HCT116 (cell line): Measurements from ENCODE around the gene C20orf204. TPM values are rescaled to one million over a fixed set of nuclear protein-coding genes. Genes with fewer than 3 reads are reported as not detected.

Source experiments
- ATAC-seq: fragments of 200-7000 bp; cut with Tn5 transposase; 2 replicates; pipeline ENCODE4 v1.9.1; 2020; ENCODE audit warnings: mild to moderate bottlenecking, moderate library complexity
- BruUV-seq: library from RNA; stranded (reverse); fragments of 400-500 nt; replicated peaks from 2 replicates; lab custom pipeline; 2021; lab: Mats Ljungman, UMichigan
- CTCF ChIA-PET: fragments of 300-600 bp; sonication (Branson Sonifier 250); formaldehyde crosslinking; loops from one replicate; lab custom pipeline; 2021; ENCODE audit warnings: antibody characterized with exemption; lab: Charles Lee
- POLR2A ChIA-PET: fragments of 300-600, 350-600 bp; sonication (Branson Sonifier 250); formaldehyde crosslinking; loops from one replicate; lab custom pipeline; 2021; ENCODE audit warnings: antibody characterized with exemption; lab: Charles Lee
- RAD21 ChIA-PET, 2 experiments: fragments of 300-600 bp; sonication (Branson Sonifier 250); formaldehyde crosslinking; loops; one replicate each; lab custom pipeline; 2023; ENCODE audit warnings: low total read pairs in 2 of 2; ENCODE audit not compliant: uncharacterized antibody in 2 of 2, unreplicated experiment in 2 of 2, low non-redundant PET in 1 of 2; lab: Charles Lee
- DNase-seq: peaks from one replicate; pipeline ENCODE4 v3.0.0-alpha.2; 2010; ENCODE audit warnings: low read depth, low spot score
- H2AFZ ChIP-seq: fragments of 200-600 bp; shearing (Covaris generic), sonication (generic); 2 replicates; pipeline ENCODE4 v1.6.1; 2017; ENCODE audit warnings: low read depth, mixed run types, mixed read lengths, antibody characterized with exemption, low read length; ENCODE audit not compliant: poor library complexity, severe bottlenecking
- H3K27ac ChIP-seq: 2 replicates; pipeline ENCODE4 v1.5.1; 2012; ENCODE audit warnings: low read depth, low read length
- H3K27me3 ChIP-seq: fragments of 200-600 bp; sonication (generic); 2 replicates; pipeline ENCODE4 v1.6.1; 2016; ENCODE audit warnings: mixed run types, low read length, mixed read lengths; ENCODE audit not compliant: insufficient read depth
- H3K36me3 ChIP-seq, 2 experiments: fragments of 200-500 bp in 1 of 2; fragments of 200-600 bp in 1 of 2; sonication (Bioruptor generic) in 1 of 2; sonication (generic) in 1 of 2; 2 replicates each; pipeline versions ENCODE4 v1.5.1 to v1.6.1; 2014 to 2016; ENCODE audit warnings: low read length in 2 of 2, inconsistent platforms in 1 of 2, mixed read lengths in 1 of 2, mixed run types in 1 of 2; ENCODE audit not compliant: insufficient read depth in 2 of 2, control insufficient read depth in 1 of 2
- H3K4me1 ChIP-seq, 2 experiments: fragments of 200-600 bp in 1 of 2; sonication (generic) in 1 of 2; 2 replicates each; pipeline versions ENCODE4 v1.5.1 to v1.6.1; 2012 to 2017; ENCODE audit warnings: low read length in 2 of 2, inconsistent platforms in 1 of 2, mild to moderate bottlenecking in 1 of 2, mixed read lengths in 1 of 2, mixed run types in 1 of 2, moderate library complexity in 1 of 2; ENCODE audit not compliant: insufficient read depth in 2 of 2, control insufficient read depth in 1 of 2
- H3K4me2 ChIP-seq: fragments of 200-600 bp; sonication (generic); 2 replicates; pipeline ENCODE4 v1.6.1; 2017; ENCODE audit warnings: mixed run types, low read length, mixed read lengths
- H3K4me3 ChIP-seq, 2 experiments: fragments of 200-600 bp in 1 of 2; sonication (generic) in 1 of 2; replicated peaks in 1 of 2; 2 replicates each; pipeline ENCODE4 v1.5.1; 2011 to 2016; ENCODE audit warnings: low read length in 2 of 2, control low read depth in 1 of 2, low read depth in 1 of 2, mild to moderate bottlenecking in 1 of 2, mixed read lengths in 1 of 2, mixed run types in 1 of 2
- H3K79me2 ChIP-seq: fragments of 200-600 bp; sonication (generic); 2 replicates; pipeline ENCODE4 v1.6.1; 2017; ENCODE audit warnings: mild to moderate bottlenecking, mixed run types, low read length, moderate library complexity, mixed read lengths; ENCODE audit not compliant: insufficient read depth
- H3K9ac ChIP-seq: fragments of 200-600 bp; sonication (generic); 2 replicates; pipeline ENCODE4 v1.6.1; 2016; ENCODE audit warnings: low read length, mixed read lengths
- H3K9me2 ChIP-seq: fragments of 200-600 bp; sonication (generic), shearing (Covaris generic); 2 replicates; pipeline ENCODE4 v1.6.1; 2017; ENCODE audit warnings: mixed run types, mild to moderate bottlenecking, moderate library complexity; ENCODE audit not compliant: insufficient read depth
- H3K9me3 ChIP-seq, 2 experiments: fragments of 200-500 bp in 1 of 2; fragments of 200-600 bp in 1 of 2; sonication (Bioruptor generic) in 1 of 2; sonication (generic) in 1 of 2; 2 replicates each; pipeline ENCODE4 v1.6.1; 2014 to 2017; ENCODE audit warnings: low read length in 2 of 2, mixed read lengths in 2 of 2, inconsistent platforms in 1 of 2, low read depth in 1 of 2, mild to moderate bottlenecking in 1 of 2, mixed run types in 1 of 2, moderate library complexity in 1 of 2; ENCODE audit not compliant: control insufficient read depth in 1 of 2, insufficient read depth in 1 of 2
- H4K20me1 ChIP-seq: fragments of 200-600 bp; sonication (generic), shearing (Covaris generic); 2 replicates; pipeline ENCODE4 v1.6.1; 2017; ENCODE audit warnings: mixed run types, mild to moderate bottlenecking, moderate library complexity; ENCODE audit not compliant: insufficient read depth
- CEBPB ChIP-seq: IDR thresholded peaks from 2 replicates; pipeline ENCODE4 v1.6.1; 2012; ENCODE audit warnings: low read depth
- ELF1 ChIP-seq: IDR thresholded peaks from 2 replicates; pipeline ENCODE4 v1.6.1; 2012; ENCODE audit warnings: low read depth, borderline replicate concordance
- EZH2 ChIP-seq: fragments of 200-600 bp; sonication (generic); IDR thresholded peaks from 2 replicates; pipeline ENCODE4 v1.6.1; 2017; ENCODE audit warnings: antibody characterized with exemption, mixed run types
- EZH2phosphoT487 ChIP-seq: fragments of 200-600 bp; IDR thresholded peaks from 2 replicates; pipeline ENCODE4 v1.6.1; 2018; ENCODE audit warnings: antibody characterized with exemption, borderline replicate concordance
- FOSL1 ChIP-seq: IDR thresholded peaks from 2 replicates; pipeline ENCODE4 v1.6.1; 2012; ENCODE audit warnings: low read depth
- JUND ChIP-seq: IDR thresholded peaks from 2 replicates; pipeline ENCODE4 v1.6.1; 2012
- MAX ChIP-seq: IDR thresholded peaks from 2 replicates; pipeline ENCODE4 v1.6.1; 2012
- POLR2A ChIP-seq: IDR thresholded peaks from 2 replicates; pipeline ENCODE4 v1.7.0; 2011; ENCODE audit warnings: borderline replicate concordance; ENCODE audit not compliant: insufficient read depth, insufficient read length; ENCODE audit errors: extremely low read depth
- POLR2AphosphoS5 ChIP-seq: IDR thresholded peaks from 2 replicates; pipeline ENCODE4 v1.6.1; 2011; ENCODE audit warnings: mild to moderate bottlenecking, low read depth, low read length, moderate library complexity
- RAD21 ChIP-seq: IDR thresholded peaks from 2 replicates; pipeline ENCODE4 v1.6.1; 2012; ENCODE audit warnings: low read depth, mild to moderate bottlenecking
- REST ChIP-seq: IDR thresholded peaks from 2 replicates; pipeline ENCODE4 v1.6.1; 2012; ENCODE audit warnings: low read depth
- SIN3A ChIP-seq: IDR thresholded peaks from 2 replicates; pipeline ENCODE4 v1.6.1; 2012; ENCODE audit warnings: low read depth
- SRF ChIP-seq: IDR thresholded peaks from 2 replicates; pipeline ENCODE4 v1.6.1; 2012; ENCODE audit warnings: low read depth
- TCF7L2 ChIP-seq: IDR thresholded peaks from 2 replicates; pipeline ENCODE4 v1.7.0; 2011; ENCODE audit warnings: borderline replicate concordance, inconsistent platforms; ENCODE audit not compliant: insufficient read depth, insufficient read length; ENCODE audit errors: extremely low read depth
- YY1 ChIP-seq: IDR thresholded peaks from 2 replicates; pipeline ENCODE4 v1.6.1; 2011; ENCODE audit warnings: low read length, low read depth, moderate library complexity, mild to moderate bottlenecking; ENCODE audit not compliant: insufficient replicate concordance; ENCODE audit errors: extremely low read depth
- intact Hi-C: fragments of 100-400 bp; cut with micrococcal nuclease; formaldehyde crosslinking; loops from 2 replicates; pipeline ENCODE4 v1.10.0; 2022
- total RNA-seq: library from RNA; stranded (reverse); gene quantifications from one replicate; pipeline ENCODE4 v1.2.1, GENCODE V29; 2021; ENCODE audit not compliant: unreplicated experiment
- TF ChIP-seq, protein P1 (sequence below): IDR thresholded peaks from 2 replicates; pipeline ENCODE4 v1.6.1; 2011; ENCODE audit warnings: mild to moderate bottlenecking, low read length, moderate library complexity; ENCODE audit not compliant: insufficient replicate concordance; ENCODE audit errors: extremely low read depth

The C20orf204 gene
- total RNA-seq, 1 experiment from 2014 or later, result 2.5 TPM

- Histone ChIP-seq H3K9ac (no peak overlapping the region), H2AFZ (no peak overlapping the region), H3K79me2 (no peaks in the 10 kb centered on the region), H3K4me2 (no peak overlapping the region), H3K4me3 (no peak overlapping the region), H3K9me3 (no peaks in the 10 kb centered on the region), H4K20me1 (no peaks in the 10 kb centered on the region), H3K4me1 (no peaks in the 10 kb centered on the region), H3K27me3 (no peaks in the 10 kb centered on the region), H3K36me3 (peaks cover 37% of the 10 kb centered on the region in 2 experiments), H3K9me2 (no peaks in the 10 kb centered on the region), H3K27ac (no peak overlapping the region)
- ChIA-PET RAD21 (no interaction called here), CTCF (no interaction called here), POLR2A (no interaction called here)
- no peak for DNase-seq
- TF ChIP-seq FOSL1, result no peak
- no peak for TF ChIP-seq POLR2A
- TF ChIP-seq CEBPB, result no peak
- no peak for TF ChIP-seq JUND
- TF ChIP-seq POLR2AphosphoS5, result no peak
- no peak for TF ChIP-seq MAX
- no peak for TF ChIP-seq TCF7L2
- no peak for TF ChIP-seq SIN3A
- TF ChIP-seq ELF1, result no peak
- TF ChIP-seq SRF, result no peak
- TF ChIP-seq, protein P1, sequence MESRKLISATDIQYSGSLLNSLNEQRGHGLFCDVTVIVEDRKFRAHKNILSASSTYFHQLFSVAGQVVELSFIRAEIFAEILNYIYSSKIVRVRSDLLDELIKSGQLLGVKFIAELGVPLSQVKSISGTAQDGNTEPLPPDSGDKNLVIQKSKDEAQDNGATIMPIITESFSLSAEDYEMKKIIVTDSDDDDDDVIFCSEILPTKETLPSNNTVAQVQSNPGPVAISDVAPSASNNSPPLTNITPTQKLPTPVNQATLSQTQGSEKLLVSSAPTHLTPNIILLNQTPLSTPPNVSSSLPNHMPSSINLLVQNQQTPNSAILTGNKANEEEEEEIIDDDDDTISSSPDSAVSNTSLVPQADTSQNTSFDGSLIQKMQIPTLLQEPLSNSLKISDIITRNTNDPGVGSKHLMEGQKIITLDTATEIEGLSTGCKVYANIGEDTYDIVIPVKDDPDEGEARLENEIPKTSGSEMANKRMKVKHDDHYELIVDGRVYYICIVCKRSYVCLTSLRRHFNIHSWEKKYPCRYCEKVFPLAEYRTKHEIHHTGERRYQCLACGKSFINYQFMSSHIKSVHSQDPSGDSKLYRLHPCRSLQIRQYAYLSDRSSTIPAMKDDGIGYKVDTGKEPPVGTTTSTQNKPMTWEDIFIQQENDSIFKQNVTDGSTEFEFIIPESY, result no peak
- TF ChIP-seq YY1, result no peak
- TF ChIP-seq EZH2, result no peak
- TF ChIP-seq REST, result no peak
- TF ChIP-seq RAD21, result no peak
- no peak for TF ChIP-seq EZH2phosphoT487
- ATAC-seq, result no peak
- intact Hi-C loops, result no loop called here
- no TSS peak for BruUV-seq
Observed at GRCh38 chr20:64024141-64024990, 11.6 kb upstream of the C20orf204 start.
